Hepatocyte (in vitro differentiated cells): Measurements from ENCODE around the gene ERG. TPM values are rescaled to one million over a fixed set of nuclear protein-coding genes. Genes with fewer than 3 reads are reported as not detected.
A peak's percentile ranks its signal among the peaks of the same experiment; 100 is the strongest.

Experiments used
- DNase-seq: peaks from one replicate; pipeline ENCODE4 v3.0.0-alpha.2; 2016; ENCODE audit warnings: low spot score
- H2AFZ ChIP-seq: fragments of 200-600 bp; sonication (generic); 2 replicates; pipeline ENCODE4 v1.6.0; 2016; ENCODE audit warnings: antibody characterized with exemption, mild to moderate bottlenecking
- H3K27ac ChIP-seq: fragments of 200-600 bp; sonication (generic); 2 replicates; pipeline ENCODE4 v1.5.1; 2016; ENCODE audit warnings: mild to moderate bottlenecking
- H3K27me3 ChIP-seq: fragments of 200-600 bp; sonication (generic); 2 replicates; pipeline ENCODE4 v1.6.1; 2016
- H3K36me3 ChIP-seq: fragments of 200-600 bp; sonication (generic); replicated peaks from 2 replicates; pipeline ENCODE4 v1.5.1; 2016; ENCODE audit warnings: low read depth; ENCODE audit not compliant: insufficient read depth
- H3K4me1 ChIP-seq: fragments of 200-600 bp; sonication (generic); 2 replicates; pipeline ENCODE4 v1.5.1; 2016; ENCODE audit warnings: mild to moderate bottlenecking, moderate library complexity; ENCODE audit not compliant: insufficient read depth
- H3K4me2 ChIP-seq: fragments of 200-600 bp; sonication (generic); 2 replicates; pipeline ENCODE4 v1.6.0; 2016
- H3K4me3 ChIP-seq: fragments of 200-600 bp; sonication (generic); 2 replicates; pipeline ENCODE4 v1.5.1; 2016; ENCODE audit warnings: mild to moderate bottlenecking
- H3K79me2 ChIP-seq: fragments of 200-600 bp; sonication (generic); 2 replicates; pipeline ENCODE4 v1.6.0; 2017; ENCODE audit warnings: mild to moderate bottlenecking
- H3K9me2 ChIP-seq: fragments of 200-600 bp; sonication (generic); replicated peaks from 2 replicates; pipeline ENCODE4 v1.6.0; 2017; ENCODE audit warnings: mild to moderate bottlenecking; ENCODE audit not compliant: insufficient read depth
- H3K9me3 ChIP-seq: fragments of 200-600 bp; sonication (generic); 2 replicates; pipeline ENCODE4 v1.5.1; 2016; ENCODE audit warnings: low read depth, mild to moderate bottlenecking
- H4K20me1 ChIP-seq: fragments of 200-600 bp; sonication (generic); 2 replicates; pipeline ENCODE4 v1.6.0; 2016; ENCODE audit warnings: mild to moderate bottlenecking; ENCODE audit not compliant: insufficient read depth, poor library complexity, severe bottlenecking
- CTCF ChIP-seq: fragments of 200-600 bp; sonication (generic); IDR thresholded peaks from 2 replicates; pipeline ENCODE4 v1.5.1; 2016; ENCODE audit warnings: antibody characterized with exemption, mild to moderate bottlenecking; ENCODE audit not compliant: poor library complexity
- EZH2 ChIP-seq: fragments of 200-600 bp; sonication (generic); IDR thresholded peaks from 2 replicates; pipeline ENCODE4 v1.6.1; 2016; ENCODE audit warnings: antibody characterized with exemption, mild to moderate bottlenecking, borderline replicate concordance
- EZH2phosphoT487 ChIP-seq: fragments of 200-600 bp; sonication (generic); IDR thresholded peaks from one replicate; pipeline ENCODE4 v1.6.1; 2018; ENCODE audit warnings: antibody characterized with exemption, mild to moderate bottlenecking, low read depth, moderate library complexity; ENCODE audit not compliant: unreplicated experiment, severe bottlenecking
- WGBS: methylation state at CpG from one replicate; pipeline ENCODE4 v1.1.6; 2016; ENCODE audit warnings: low lambda C conversion rate; ENCODE audit errors: missing lambda C conversion rate; 5-methylcytosine and 5-hydroxymethylcytosine counted together
- polyA plus RNA-seq: library from polyadenylated mRNA; unstranded; fragments of >200 nt; fragmentation: Nextera tagmentation; extraction: Ambion mirVana; gene quantifications from 2 replicates; pipeline ENCODE4 v1.2.1, GENCODE V29; 2016
- total RNA-seq: library from RNA; depleted of rRNA; stranded (reverse); fragments of >200 nt; gene quantifications from 2 replicates; pipeline ENCODE4 v1.2.3, GENCODE V29; 2014

ERG gene
- total and polyA plus RNA-seq, 2 experiments from 2014 or later, result 2.5 to 5.1 TPM

GRCh38 chr21:38424305-38425019, 73.8 kb downstream of the ERG start:
- DNase-seq, result no peak
- no peaks in the 10 kb centered on the region for H3K36me3 ChIP-seq
- H3K79me2 ChIP-seq, result no peaks in the 10 kb centered on the region
- H3K27ac ChIP-seq, result no peak overlapping the region
- no peak overlapping the region for H3K4me3 ChIP-seq
- 67% methylated on average over 11 of the region's 11 CpGs for WGBS
- no peak for TF ChIP-seq CTCF
- no peak for TF ChIP-seq EZH2phosphoT487
- TF ChIP-seq EZH2, result no peak
- no peaks in the 10 kb centered on the region for H4K20me1 ChIP-seq
- H3K27me3 ChIP-seq, result no peaks in the 10 kb centered on the region
- no peaks in the 10 kb centered on the region for H3K9me2 ChIP-seq
- no peaks in the 10 kb centered on the region for H3K4me1 ChIP-seq
- H3K4me2 ChIP-seq, result no peak overlapping the region
- H3K9me3 ChIP-seq, result no peaks in the 10 kb centered on the region
- H2AFZ ChIP-seq, result no peak overlapping the region

- TF ChIP-seq CTCF, result no peak
- no peak for TF ChIP-seq EZH2phosphoT487
- TF ChIP-seq EZH2, result no peak
- DNase-seq, result no peak
- Histone ChIP-seq H3K27ac (peak overlapping the region; percentile 46), H3K79me2 (no peaks in the 10 kb centered on the region), H3K27me3 (no peaks in the 10 kb centered on the region), H3K4me1 (no peaks in the 10 kb centered on the region), H2AFZ (no peak overlapping the region), H3K4me2 (no peak overlapping the region), H3K9me2 (no peaks in the 10 kb centered on the region), H4K20me1 (no peaks in the 10 kb centered on the region), H3K4me3 (no peak overlapping the region), H3K36me3 (no peaks in the 10 kb centered on the region), H3K9me3 (no peaks in the 10 kb centered on the region)
- WGBS, result 88% methylated on average over 5 of the region's 5 CpGs
These were observed 76.2 kb downstream of the ERG start for GRCh38 chr21:38422082-38422481.

- H3K9me2 ChIP-seq, result no peaks in the 10 kb centered on the region
- no peak for DNase-seq
- no peaks in the 10 kb centered on the region for H4K20me1 ChIP-seq
- 92% methylated on average over 3 of the region's 3 CpGs for WGBS
- H3K4me1 ChIP-seq, result no peaks in the 10 kb centered on the region
- no peaks in the 10 kb centered on the region for H3K27me3 ChIP-seq
- H3K27ac ChIP-seq, result no peak overlapping the region
- H3K36me3 ChIP-seq, result no peaks in the 10 kb centered on the region
- H3K79me2 ChIP-seq, result no peaks in the 10 kb centered on the region
- H3K4me2 ChIP-seq, result no peak overlapping the region
- TF ChIP-seq CTCF (no peak), EZH2phosphoT487 (no peak), EZH2 (no peak)
- no peaks in the 10 kb centered on the region for H3K9me3 ChIP-seq
- no peak overlapping the region for H2AFZ ChIP-seq
- H3K4me3 ChIP-seq, result no peak overlapping the region
These were observed 78.1 kb downstream of the ERG start for GRCh38 chr21:38420140-38420539.
